GM12878 (cell line): ENCODE data around the gene SLX4IP. TPM values are rescaled to one million over a fixed set of nuclear protein-coding genes. Genes with fewer than 3 reads are reported as not detected.

ENCODE experiments used
- DPF2 ChIP-seq: fragments of 450-650 bp; IDR thresholded peaks from 2 replicates; pipeline ENCODE4 v1.6.1; 2017; ENCODE audit warnings: mild to moderate bottlenecking
- EP300 ChIP-seq, 2 experiments: fragments of 150-350 bp in 1 of 2; IDR thresholded peaks; 2 replicates each; pipeline ENCODE4 v1.6.1; 2011 to 2012; ENCODE audit warnings: low read depth in 2 of 2, low read length in 2 of 2, borderline replicate concordance in 1 of 2, improper control_type of control experiment in 1 of 2, inconsistent platforms in 1 of 2; ENCODE audit not compliant: control insufficient read depth in 1 of 2
- ETV6 ChIP-seq, 2 experiments: fragments of 450-650 bp in 1 of 2; IDR thresholded peaks in 1 of 2; conservative IDR thresholded peaks in 1 of 2; 2 replicates each; pipeline ENCODE4 v1.6.1; 2014; ENCODE audit warnings: antibody characterized with exemption in 1 of 2, borderline replicate concordance in 1 of 2, low read depth in 1 of 2, mild to moderate bottlenecking in 1 of 2, moderate library complexity in 1 of 2
- FOS ChIP-seq: IDR thresholded peaks from 3 replicates; pipeline ENCODE4 v1.6.1; 2011; ENCODE audit warnings: borderline replicate concordance; ENCODE audit not compliant: insufficient read length; ENCODE audit errors: extremely low read depth
- GATAD2B ChIP-seq: fragments of 450-650 bp; conservative IDR thresholded peaks from 2 replicates; pipeline ENCODE4 v1.6.1; 2017; ENCODE audit warnings: low read depth, mild to moderate bottlenecking, moderate library complexity
- IRF4 ChIP-seq: IDR thresholded peaks from 2 replicates; pipeline ENCODE4 v1.6.1; 2011; ENCODE audit warnings: low read depth, low read length
- JUNB ChIP-seq: IDR thresholded peaks from 2 replicates; pipeline ENCODE4 v1.6.1; 2016; ENCODE audit warnings: antibody characterized with exemption, mild to moderate bottlenecking
- KDM1A ChIP-seq: fragments of 200-600 bp; sonication (generic); IDR thresholded peaks from 2 replicates; pipeline ENCODE4 v1.6.1; 2016; ENCODE audit warnings: borderline replicate concordance
- MYB ChIP-seq: fragments of 150-350 bp; IDR thresholded peaks from 2 replicates; pipeline ENCODE4 v1.6.1; 2014; ENCODE audit warnings: mild to moderate bottlenecking, low read depth, low read length, borderline replicate concordance
- MYC ChIP-seq: IDR thresholded peaks from 2 replicates; pipeline ENCODE4 v1.6.1; 2011; ENCODE audit warnings: mild to moderate bottlenecking, low read length, moderate library complexity, inconsistent platforms; ENCODE audit not compliant: insufficient read depth, insufficient replicate concordance, insufficient read length, severe bottlenecking
- NFXL1 ChIP-seq: fragments of 450-650 bp; IDR thresholded peaks from 2 replicates; pipeline ENCODE4 v1.6.1; 2017; ENCODE audit warnings: antibody characterized with exemption, mild to moderate bottlenecking, borderline replicate concordance
- PML ChIP-seq: IDR thresholded peaks from 2 replicates; pipeline ENCODE4 v1.6.1; 2012; ENCODE audit warnings: low read length, inconsistent platforms
- POU2F2 ChIP-seq: IDR thresholded peaks from 3 replicates; pipeline ENCODE4 v1.6.1; 2011; ENCODE audit warnings: low read depth, mild to moderate bottlenecking, low read length, borderline replicate concordance
- TAF1 ChIP-seq: IDR thresholded peaks from 2 replicates; pipeline ENCODE4 v1.6.1; 2011; ENCODE audit warnings: mild to moderate bottlenecking, low read depth, low read length, borderline replicate concordance
- TCF7 ChIP-seq: IDR thresholded peaks from 2 replicates; pipeline ENCODE4 v1.6.1; 2014; ENCODE audit warnings: antibody characterized with exemption, borderline replicate concordance
- ZNF217 ChIP-seq: fragments of 450-650 bp; IDR thresholded peaks from 2 replicates; pipeline ENCODE4 v1.6.1; 2017; ENCODE audit warnings: antibody characterized with exemption, mild to moderate bottlenecking
- polyA plus RNA-seq, 11 experiments: library from polyadenylated mRNA; depleted of rRNA in 4 of 11; unstranded in 6 of 11; stranded (reverse) in 5 of 11; fragments of >200 nt; fragmentation: Nextera tagmentation in 4 of 11; fragmentation: Illumina TruSeq in 1 of 11; extraction: Ambion mirVana in 4 of 11; extraction: Trizol in 1 of 11; gene quantifications; 1 replicate in 1 of 11; 2 replicates in 10 of 11; pipeline versions ENCODE4 v1.2.1 to v1.2.3, GENCODE V29; 2011 to 2016; ENCODE audit warnings: inconsistent platforms in 2 of 11, missing spikeins in 2 of 11, low read depth in 1 of 11
- total RNA-seq, 4 experiments: library from RNA; depleted of rRNA in 3 of 4; stranded (reverse); fragments of >200 nt in 3 of 4; fragmentation: Illumina TruSeq in 1 of 4; extraction: Trizol in 1 of 4; gene quantifications; 2 replicates each; pipeline versions ENCODE4 v1.2.1 to v1.2.3, GENCODE V29; 2013 to 2021
- TF ChIP-seq, protein P1 (sequence below): IDR thresholded peaks from 2 replicates; pipeline ENCODE4 v1.6.1; 2012; ENCODE audit warnings: low read depth, low read length, improper control_type of control experiment
- TF ChIP-seq, protein P2 (sequence below): fragments of 450-650 bp; formaldehyde crosslinking; IDR thresholded peaks from 2 replicates; pipeline ENCODE4 v1.4.0; 2022; ENCODE audit warnings: mild to moderate bottlenecking, moderate library complexity
- TF ChIP-seq, protein P3 (sequence below): IDR thresholded peaks from 2 replicates; pipeline ENCODE4 v1.6.1; 2012; ENCODE audit warnings: low read depth, low read length, improper control_type of control experiment
- TF ChIP-seq, protein P4 (sequence below): IDR thresholded peaks from 2 replicates; pipeline ENCODE4 v1.6.1; 2012; ENCODE audit warnings: low read depth, low read length, improper control_type of control experiment
- TF ChIP-seq, protein P5 (sequence below): IDR thresholded peaks from 2 replicates; pipeline ENCODE4 v1.6.1; 2011; ENCODE audit warnings: borderline replicate concordance, low read depth, mild to moderate bottlenecking, moderate library complexity, mixed read lengths, low read length; ENCODE audit not compliant: insufficient read depth; ENCODE audit errors: extremely low read length
- TF ChIP-seq, protein P6 (sequence below): IDR thresholded peaks from 2 replicates; pipeline ENCODE4 v1.6.1; 2012; ENCODE audit warnings: low read length, inconsistent platforms

Gene SLX4IP
- total and polyA plus RNA-seq, 10 of the 15 experiments (the other 5 are each of a cell fraction or from before 2014, with no cell fraction given) = 2.2 to 11.0 (median 6.3) TPM

DNA sequence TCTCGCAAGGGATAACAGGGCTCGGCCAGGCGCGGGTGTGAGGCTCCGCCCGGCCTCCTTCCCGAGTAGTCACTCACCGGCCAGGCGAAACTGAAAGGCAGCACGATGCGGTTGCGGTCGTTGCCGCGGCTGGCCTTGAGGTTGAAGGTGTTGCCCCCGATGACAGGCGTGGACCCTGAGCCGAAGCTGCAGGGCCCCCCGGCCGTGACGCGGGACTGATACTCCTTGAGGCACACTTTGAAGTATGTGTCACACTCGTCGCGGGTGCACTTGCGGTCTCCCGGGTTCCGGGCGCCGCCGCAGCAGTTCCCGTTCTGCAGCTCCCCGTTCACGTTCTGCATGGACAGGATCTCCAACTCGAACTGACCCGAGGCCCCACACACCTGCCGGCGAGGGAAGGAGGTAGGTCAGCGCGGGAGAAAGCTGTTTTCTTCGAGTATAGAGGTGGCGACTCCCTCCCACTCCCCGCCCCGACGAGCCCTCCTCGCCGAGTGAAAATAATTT lies 237.6 kb downstream of the SLX4IP start (continued):
- TF ChIP-seq TAF1 = no peak
- TF ChIP-seq, protein P1, sequence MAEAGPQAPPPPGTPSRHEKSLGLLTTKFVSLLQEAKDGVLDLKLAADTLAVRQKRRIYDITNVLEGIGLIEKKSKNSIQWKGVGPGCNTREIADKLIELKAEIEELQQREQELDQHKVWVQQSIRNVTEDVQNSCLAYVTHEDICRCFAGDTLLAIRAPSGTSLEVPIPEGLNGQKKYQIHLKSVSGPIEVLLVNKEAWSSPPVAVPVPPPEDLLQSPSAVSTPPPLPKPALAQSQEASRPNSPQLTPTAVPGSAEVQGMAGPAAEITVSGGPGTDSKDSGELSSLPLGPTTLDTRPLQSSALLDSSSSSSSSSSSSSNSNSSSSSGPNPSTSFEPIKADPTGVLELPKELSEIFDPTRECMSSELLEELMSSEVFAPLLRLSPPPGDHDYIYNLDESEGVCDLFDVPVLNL = no peak
- TF ChIP-seq NFXL1 = no peak
- TF ChIP-seq MYC = no peak
- TF ChIP-seq, protein P2, sequence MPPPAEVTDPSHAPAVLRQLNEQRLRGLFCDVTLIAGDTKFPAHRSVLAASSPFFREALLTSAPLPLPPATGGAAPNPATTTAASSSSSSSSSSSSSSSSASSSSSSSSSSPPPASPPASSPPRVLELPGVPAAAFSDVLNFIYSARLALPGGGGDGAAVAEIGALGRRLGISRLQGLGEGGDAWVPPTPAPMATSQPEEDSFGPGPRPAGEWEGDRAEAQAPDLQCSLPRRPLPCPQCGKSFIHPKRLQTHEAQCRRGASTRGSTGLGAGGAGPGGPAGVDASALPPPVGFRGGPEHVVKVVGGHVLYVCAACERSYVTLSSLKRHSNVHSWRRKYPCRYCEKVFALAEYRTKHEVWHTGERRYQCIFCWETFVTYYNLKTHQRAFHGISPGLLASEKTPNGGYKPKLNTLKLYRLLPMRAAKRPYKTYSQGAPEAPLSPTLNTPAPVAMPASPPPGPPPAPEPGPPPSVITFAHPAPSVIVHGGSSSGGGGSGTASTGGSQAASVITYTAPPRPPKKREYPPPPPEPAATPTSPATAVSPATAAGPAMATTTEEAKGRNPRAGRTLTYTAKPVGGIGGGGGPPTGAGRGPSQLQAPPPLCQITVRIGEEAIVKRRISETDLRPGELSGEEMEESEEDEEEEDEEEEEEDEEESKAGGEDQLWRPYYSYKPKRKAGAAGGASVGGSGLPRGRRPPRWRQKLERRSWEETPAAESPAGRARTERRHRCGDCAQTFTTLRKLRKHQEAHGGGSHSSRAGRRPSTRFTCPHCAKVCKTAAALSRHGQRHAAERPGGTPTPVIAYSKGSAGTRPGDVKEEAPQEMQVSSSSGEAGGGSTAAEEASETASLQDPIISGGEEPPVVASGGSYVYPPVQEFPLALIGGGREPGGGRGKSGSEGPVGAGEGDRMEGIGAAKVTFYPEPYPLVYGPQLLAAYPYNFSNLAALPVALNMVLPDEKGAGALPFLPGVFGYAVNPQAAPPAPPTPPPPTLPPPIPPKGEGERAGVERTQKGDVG (CRISPR knock-in tag) = no peak
- TF ChIP-seq GATAD2B = peak; percentile 93
- TF ChIP-seq IRF4 = peak; percentile 50; the same call in 1 of the 2 replicates
- TF ChIP-seq POU2F2 = peak; percentile 46; the same call in 2 of the 3 replicates
- TF ChIP-seq, protein P3, sequence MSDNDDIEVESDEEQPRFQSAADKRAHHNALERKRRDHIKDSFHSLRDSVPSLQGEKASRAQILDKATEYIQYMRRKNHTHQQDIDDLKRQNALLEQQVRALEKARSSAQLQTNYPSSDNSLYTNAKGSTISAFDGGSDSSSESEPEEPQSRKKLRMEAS = peak; percentile 57; the same call in 1 of the 2 replicates
- TF ChIP-seq TCF7 = peak; percentile 64; the same call in 1 of the 2 replicates
- peak; percentile 82 for TF ChIP-seq DPF2
- TF ChIP-seq, protein P4, sequence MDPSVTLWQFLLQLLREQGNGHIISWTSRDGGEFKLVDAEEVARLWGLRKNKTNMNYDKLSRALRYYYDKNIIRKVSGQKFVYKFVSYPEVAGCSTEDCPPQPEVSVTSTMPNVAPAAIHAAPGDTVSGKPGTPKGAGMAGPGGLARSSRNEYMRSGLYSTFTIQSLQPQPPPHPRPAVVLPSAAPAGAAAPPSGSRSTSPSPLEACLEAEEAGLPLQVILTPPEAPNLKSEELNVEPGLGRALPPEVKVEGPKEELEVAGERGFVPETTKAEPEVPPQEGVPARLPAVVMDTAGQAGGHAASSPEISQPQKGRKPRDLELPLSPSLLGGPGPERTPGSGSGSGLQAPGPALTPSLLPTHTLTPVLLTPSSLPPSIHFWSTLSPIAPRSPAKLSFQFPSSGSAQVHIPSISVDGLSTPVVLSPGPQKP = no peak
- no peak for TF ChIP-seq ETV6 (conservative IDR thresholded peaks at IDR 0.05 in 1 of 2, IDR thresholded peaks at IDR 0.05 in 1 of 2; ENCODE audit: borderline replicate concordance in 1 of 2, low read depth in 1 of 2)
- no peak for TF ChIP-seq KDM1A
- TF ChIP-seq EP300 (IDR thresholded peaks at IDR 0.05; ENCODE audit: borderline replicate concordance in 1 of 2, control insufficient read depth in 1 of 2, low read depth in 2 of 2, low read length in 2 of 2) = peak; percentile 24 to 70; a peak in 1 of 4 replicates
- TF ChIP-seq, protein P5, sequence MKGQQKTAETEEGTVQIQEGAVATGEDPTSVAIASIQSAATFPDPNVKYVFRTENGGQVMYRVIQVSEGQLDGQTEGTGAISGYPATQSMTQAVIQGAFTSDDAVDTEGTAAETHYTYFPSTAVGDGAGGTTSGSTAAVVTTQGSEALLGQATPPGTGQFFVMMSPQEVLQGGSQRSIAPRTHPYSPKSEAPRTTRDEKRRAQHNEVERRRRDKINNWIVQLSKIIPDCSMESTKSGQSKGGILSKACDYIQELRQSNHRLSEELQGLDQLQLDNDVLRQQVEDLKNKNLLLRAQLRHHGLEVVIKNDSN = no peak
- TF ChIP-seq, protein P6, sequence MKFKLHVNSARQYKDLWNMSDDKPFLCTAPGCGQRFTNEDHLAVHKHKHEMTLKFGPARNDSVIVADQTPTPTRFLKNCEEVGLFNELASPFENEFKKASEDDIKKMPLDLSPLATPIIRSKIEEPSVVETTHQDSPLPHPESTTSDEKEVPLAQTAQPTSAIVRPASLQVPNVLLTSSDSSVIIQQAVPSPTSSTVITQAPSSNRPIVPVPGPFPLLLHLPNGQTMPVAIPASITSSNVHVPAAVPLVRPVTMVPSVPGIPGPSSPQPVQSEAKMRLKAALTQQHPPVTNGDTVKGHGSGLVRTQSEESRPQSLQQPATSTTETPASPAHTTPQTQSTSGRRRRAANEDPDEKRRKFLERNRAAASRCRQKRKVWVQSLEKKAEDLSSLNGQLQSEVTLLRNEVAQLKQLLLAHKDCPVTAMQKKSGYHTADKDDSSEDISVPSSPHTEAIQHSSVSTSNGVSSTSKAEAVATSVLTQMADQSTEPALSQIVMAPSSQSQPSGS = no peak
- TF ChIP-seq MYB = no peak
- no peak for TF ChIP-seq PML
- no peak for TF ChIP-seq ZNF217
- no peak for TF ChIP-seq JUNB
- TF ChIP-seq FOS = no peak
